ENCODE results near the gene UBE2V1.
"Not testable (repeated sequence)": the region's sequence is repeated elsewhere in the genome, so short reads cannot be mapped to it uniquely, and the experiment has no call there.

The UBE2V1 gene

DNA sequence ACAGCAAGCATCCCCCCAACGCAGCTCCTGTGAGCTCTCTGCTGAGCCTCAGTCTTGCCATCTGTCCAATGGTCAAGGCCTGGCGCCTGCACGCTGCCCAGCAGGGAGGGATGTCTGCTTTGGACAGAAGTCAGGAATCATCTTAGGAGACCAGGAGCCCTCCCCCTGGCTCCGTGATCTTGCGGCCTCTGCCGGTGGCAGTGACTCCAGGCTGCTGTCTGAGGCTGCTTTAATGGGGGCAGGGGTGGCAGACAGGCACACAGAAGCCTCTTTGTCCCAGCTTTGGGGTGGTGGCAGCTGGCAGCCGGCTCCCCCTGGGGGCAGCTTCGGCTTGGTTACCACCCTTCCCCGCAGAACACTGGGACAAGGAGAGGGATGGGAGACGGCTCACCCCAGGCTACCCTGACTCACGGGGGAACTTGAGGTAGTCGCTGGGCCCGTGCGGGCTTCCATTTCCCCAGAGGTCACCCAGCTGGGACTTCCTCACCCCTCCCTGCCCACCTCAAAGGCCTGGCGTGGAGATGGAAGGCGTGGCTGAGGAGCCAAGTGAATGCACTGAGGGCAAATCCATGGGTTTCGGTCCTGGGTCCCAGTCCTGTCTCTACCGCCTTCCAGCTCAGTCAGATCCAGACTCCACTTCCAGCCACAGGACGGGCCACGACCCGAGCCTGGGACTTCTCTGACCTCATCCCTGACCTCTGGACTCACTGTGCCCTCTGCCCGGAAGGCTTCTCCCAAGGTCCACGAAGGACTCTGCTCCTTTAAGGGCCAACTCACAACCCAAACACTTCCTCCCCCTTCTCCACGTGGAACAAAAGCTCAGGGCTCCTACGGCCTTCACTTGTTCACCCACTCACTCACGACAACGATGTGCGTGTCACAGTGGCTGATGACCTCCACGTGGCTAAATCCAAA lies 25.8 kb upstream of the UBE2V1 start:
- H3F3A ChIP-seq (ENCODE audit: insufficient read depth): no peaks in the 10 kb centered on the region
- H3K36me3 ChIP-seq (ENCODE audit: low read length): no peaks in the 10 kb centered on the region
- no peak overlapping the region for H3K4me3 ChIP-seq (ENCODE audit: insufficient read depth, low read length, poor library complexity, severe bottlenecking)
- H2AFZ ChIP-seq (ENCODE audit: low read depth, low read length, severe bottlenecking): no peak overlapping the region
- H3K79me2 ChIP-seq (ENCODE audit: insufficient read depth, low read length): no peaks in the 10 kb centered on the region
- H3K27ac ChIP-seq (ENCODE audit: low read depth, low read length): no peak overlapping the region
- TF ChIP-seq EZH2phosphoT487 (conservative IDR thresholded peaks at IDR 0.05; ENCODE audit: low read length): no peak
- TF ChIP-seq, protein P1, sequence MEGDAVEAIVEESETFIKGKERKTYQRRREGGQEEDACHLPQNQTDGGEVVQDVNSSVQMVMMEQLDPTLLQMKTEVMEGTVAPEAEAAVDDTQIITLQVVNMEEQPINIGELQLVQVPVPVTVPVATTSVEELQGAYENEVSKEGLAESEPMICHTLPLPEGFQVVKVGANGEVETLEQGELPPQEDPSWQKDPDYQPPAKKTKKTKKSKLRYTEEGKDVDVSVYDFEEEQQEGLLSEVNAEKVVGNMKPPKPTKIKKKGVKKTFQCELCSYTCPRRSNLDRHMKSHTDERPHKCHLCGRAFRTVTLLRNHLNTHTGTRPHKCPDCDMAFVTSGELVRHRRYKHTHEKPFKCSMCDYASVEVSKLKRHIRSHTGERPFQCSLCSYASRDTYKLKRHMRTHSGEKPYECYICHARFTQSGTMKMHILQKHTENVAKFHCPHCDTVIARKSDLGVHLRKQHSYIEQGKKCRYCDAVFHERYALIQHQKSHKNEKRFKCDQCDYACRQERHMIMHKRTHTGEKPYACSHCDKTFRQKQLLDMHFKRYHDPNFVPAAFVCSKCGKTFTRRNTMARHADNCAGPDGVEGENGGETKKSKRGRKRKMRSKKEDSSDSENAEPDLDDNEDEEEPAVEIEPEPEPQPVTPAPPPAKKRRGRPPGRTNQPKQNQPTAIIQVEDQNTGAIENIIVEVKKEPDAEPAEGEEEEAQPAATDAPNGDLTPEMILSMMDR (IDR thresholded peaks at IDR 0.05; ENCODE audit: insufficient read depth, low read length, poor library complexity, severe bottlenecking): no peak
- no peak overlapping the region for H3K9ac ChIP-seq (ENCODE audit: low read length)
- no peaks in the 10 kb centered on the region for H4K20me1 ChIP-seq (ENCODE audit: low read depth, low read length)
- H3K27me3 ChIP-seq (ENCODE audit: low read length): no peaks in the 10 kb centered on the region
- H3K9me2 ChIP-seq (replicated peaks; ENCODE audit: insufficient read depth, low read length): no peaks in the 10 kb centered on the region
- H3K9me3 ChIP-seq (ENCODE audit: insufficient read depth, low read length): no peaks in the 10 kb centered on the region
- no peak overlapping the region for H3K4me2 ChIP-seq (ENCODE audit: low read depth, low read length, poor library complexity, severe bottlenecking)

DNA sequence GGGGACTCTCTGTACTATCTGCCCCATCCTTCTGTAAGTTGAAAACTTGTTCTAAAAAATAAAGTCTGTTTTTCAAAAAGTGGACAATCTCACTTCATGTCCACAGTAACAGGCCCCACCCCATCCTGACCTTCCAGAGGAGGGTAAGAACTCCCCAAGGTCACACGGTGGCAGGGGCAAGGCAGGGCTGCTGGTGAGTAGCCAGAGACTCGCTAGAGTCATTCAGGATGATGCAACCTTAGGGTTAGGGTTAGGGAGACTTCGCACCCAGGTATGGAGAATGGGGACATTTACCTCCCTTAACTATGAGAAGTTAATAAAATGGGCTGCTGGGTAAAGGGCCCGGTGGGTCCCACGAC lies 25.1 kb upstream of the UBE2V1 start:
- H3K4me2 ChIP-seq (ENCODE audit: low read depth, low read length, poor library complexity, severe bottlenecking): no peak overlapping the region
- H3F3A ChIP-seq (ENCODE audit: insufficient read depth): no peaks in the 10 kb centered on the region
- no peaks in the 10 kb centered on the region for H3K9me3 ChIP-seq (ENCODE audit: insufficient read depth, low read length)
- no peaks in the 10 kb centered on the region for H3K27me3 ChIP-seq (ENCODE audit: low read length)
- no peak overlapping the region for H3K9ac ChIP-seq (ENCODE audit: low read length)
- H2AFZ ChIP-seq (ENCODE audit: low read depth, low read length, severe bottlenecking): no peak overlapping the region
- H3K36me3 ChIP-seq (ENCODE audit: low read length): no peaks in the 10 kb centered on the region
- no peak overlapping the region for H3K4me3 ChIP-seq (ENCODE audit: insufficient read depth, low read length, poor library complexity, severe bottlenecking)
- no peaks in the 10 kb centered on the region for H4K20me1 ChIP-seq (ENCODE audit: low read depth, low read length)
- TF ChIP-seq, protein P1 (IDR thresholded peaks at IDR 0.05; ENCODE audit: insufficient read depth, low read length, poor library complexity, severe bottlenecking): no peak
- TF ChIP-seq EZH2phosphoT487 (conservative IDR thresholded peaks at IDR 0.05; ENCODE audit: low read length): no peak
- no peak overlapping the region for H3K27ac ChIP-seq (ENCODE audit: low read depth, low read length)
- H3K79me2 ChIP-seq (ENCODE audit: insufficient read depth, low read length): no peaks in the 10 kb centered on the region
- H3K9me2 ChIP-seq (replicated peaks; ENCODE audit: insufficient read depth, low read length): no peaks in the 10 kb centered on the region

DNA sequence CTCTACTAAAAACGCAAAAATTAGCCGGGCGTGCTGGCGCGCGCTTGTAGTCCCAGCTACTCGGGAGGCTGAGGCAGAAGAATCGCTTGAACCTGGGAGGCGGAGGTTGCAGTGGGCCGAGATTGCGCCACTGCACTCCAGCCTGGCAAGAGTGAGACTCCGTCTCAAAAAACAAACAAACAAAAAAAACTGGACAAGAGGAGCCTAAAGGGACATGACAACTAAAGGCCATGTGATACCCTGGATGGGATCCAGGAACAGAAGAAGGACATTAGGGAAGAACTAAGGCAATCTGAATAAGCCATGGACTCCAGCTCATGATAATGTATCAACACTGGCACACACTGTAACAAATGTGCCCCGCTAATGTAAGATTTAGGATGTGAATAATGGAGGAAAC lies 24.8 kb upstream of the UBE2V1 start:
- H3K27ac ChIP-seq (ENCODE audit: low read depth, low read length); H3K9me3 ChIP-seq (ENCODE audit: insufficient read depth, low read length); H4K20me1 ChIP-seq (ENCODE audit: low read depth, low read length); H3K9me2 ChIP-seq (replicated peaks; ENCODE audit: insufficient read depth, low read length); H3F3A ChIP-seq (ENCODE audit: insufficient read depth); H3K4me3 ChIP-seq (ENCODE audit: insufficient read depth, low read length, poor library complexity, severe bottlenecking); H2AFZ ChIP-seq (ENCODE audit: low read depth, low read length, severe bottlenecking); H3K4me2 ChIP-seq (ENCODE audit: low read depth, low read length, poor library complexity, severe bottlenecking); H3K79me2 ChIP-seq (ENCODE audit: insufficient read depth, low read length); H3K36me3 ChIP-seq (ENCODE audit: low read length); H3K9ac ChIP-seq (ENCODE audit: low read length); H3K27me3 ChIP-seq (ENCODE audit: low read length): not testable (repeated sequence)

DNA sequence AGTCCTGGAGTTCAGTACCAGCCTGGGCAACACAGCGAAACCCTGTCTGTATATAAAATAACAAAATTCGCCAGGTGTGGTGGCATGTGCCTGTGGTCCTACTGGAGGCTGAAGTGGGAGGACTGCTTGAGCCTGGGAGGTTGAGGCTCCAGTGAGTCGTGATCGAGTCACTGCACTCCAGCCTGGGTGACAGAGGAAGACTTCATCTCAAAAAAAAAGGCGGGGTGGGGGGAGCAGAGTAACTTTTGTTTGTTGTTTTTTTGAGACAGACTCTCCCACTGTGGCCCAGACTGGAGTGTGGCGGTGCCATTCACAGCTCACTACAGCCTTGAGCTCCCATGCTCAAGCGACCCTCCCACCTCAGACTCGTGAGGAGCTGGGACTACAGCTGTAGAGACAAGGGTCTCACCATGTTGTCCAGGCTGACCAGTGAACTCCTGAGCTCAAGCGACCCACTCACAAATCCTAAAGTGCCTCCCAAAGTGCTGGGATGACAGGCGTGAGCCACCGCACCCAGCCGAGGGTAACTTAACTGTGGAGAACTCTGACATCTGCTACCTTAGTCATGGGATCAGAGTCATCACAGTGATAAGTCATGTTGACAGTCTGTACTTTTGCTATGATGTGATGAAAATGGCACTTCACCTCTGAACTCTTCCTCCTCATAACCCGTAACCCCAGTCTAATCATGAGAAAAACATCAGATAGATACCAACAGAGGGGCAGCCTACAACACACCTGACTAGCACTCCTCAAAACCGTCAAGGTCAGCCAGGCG lies 24.1 kb upstream of the UBE2V1 start:
- TF ChIP-seq, protein P1 (IDR thresholded peaks at IDR 0.05; ENCODE audit: insufficient read depth, low read length, poor library complexity, severe bottlenecking): no peak
- no peak for TF ChIP-seq EZH2phosphoT487 (conservative IDR thresholded peaks at IDR 0.05; ENCODE audit: low read length)
- Histone ChIP-seq H3K4me3 (ENCODE audit: insufficient read depth, low read length, poor library complexity, severe bottlenecking) (no peak overlapping the region), H4K20me1 (ENCODE audit: low read depth, low read length) (no peaks in the 10 kb centered on the region), H2AFZ (ENCODE audit: low read depth, low read length, severe bottlenecking) (no peak overlapping the region), H3K4me2 (ENCODE audit: low read depth, low read length, poor library complexity, severe bottlenecking) (no peak overlapping the region), H3K9ac (ENCODE audit: low read length) (no peak overlapping the region), H3K9me3 (ENCODE audit: insufficient read depth, low read length) (no peaks in the 10 kb centered on the region), H3K36me3 (ENCODE audit: low read length) (no peaks in the 10 kb centered on the region), H3K79me2 (ENCODE audit: insufficient read depth, low read length) (no peaks in the 10 kb centered on the region), H3K27ac (ENCODE audit: low read depth, low read length) (no peak overlapping the region), H3F3A (ENCODE audit: insufficient read depth) (no peaks in the 10 kb centered on the region), H3K27me3 (ENCODE audit: low read length) (no peaks in the 10 kb centered on the region), H3K9me2 (replicated peaks; ENCODE audit: insufficient read depth, low read length) (no peaks in the 10 kb centered on the region)

DNA sequence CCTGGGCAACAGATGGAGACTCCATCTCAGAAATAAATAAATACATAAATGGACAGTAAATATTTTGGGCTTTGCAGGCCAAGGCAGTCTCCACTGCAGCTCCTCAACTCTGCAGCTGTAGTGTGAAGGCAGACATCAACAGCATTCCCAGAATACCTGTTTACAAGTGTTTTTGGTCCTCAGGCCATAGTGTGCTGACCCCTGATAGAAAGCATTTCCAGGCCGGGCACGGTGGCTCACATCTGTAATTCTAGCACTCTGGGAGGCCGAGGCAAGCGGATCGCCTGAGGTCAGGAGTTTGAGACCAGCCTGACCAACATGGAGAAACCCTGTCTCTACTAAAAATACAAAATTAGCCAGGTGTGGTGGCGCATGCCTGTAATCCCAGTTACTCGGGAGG lies 22.2 kb upstream of the UBE2V1 start:
- not testable (repeated sequence) for H3K27me3 ChIP-seq (ENCODE audit: low read length); H3K4me2 ChIP-seq (ENCODE audit: low read depth, low read length, poor library complexity, severe bottlenecking); H3K9me3 ChIP-seq (ENCODE audit: insufficient read depth, low read length); H3K79me2 ChIP-seq (ENCODE audit: insufficient read depth, low read length); H3K27ac ChIP-seq (ENCODE audit: low read depth, low read length); H3K9ac ChIP-seq (ENCODE audit: low read length); H3K9me2 ChIP-seq (replicated peaks; ENCODE audit: insufficient read depth, low read length); H4K20me1 ChIP-seq (ENCODE audit: low read depth, low read length); H3K4me3 ChIP-seq (ENCODE audit: insufficient read depth, low read length, poor library complexity, severe bottlenecking); H3K36me3 ChIP-seq (ENCODE audit: low read length); H3F3A ChIP-seq (ENCODE audit: insufficient read depth); H2AFZ ChIP-seq (ENCODE audit: low read depth, low read length, severe bottlenecking)

Measured in SU-DHL-6 (cell line).